Stimulated activated naive B cell treated with anti-CD40 and anti-IgM and Interleukin-4, amounts not matched to agents 10 μg/mL and 1 μg/mL and 100 μg/mL, for 72 hours (primary cell): Measurements from ENCODE around the gene RACGAP1.

Experiments used
- ATAC-seq, 2 donors: fragments of 150-1000 bp; cut with Tn5 transposase; replicated peaks; 2 replicates each; pipeline ENCODE4 v1.10.0; 2021; ENCODE audit warnings: moderate library complexity in 1 of 2
- DNase-seq: peaks from one replicate; pipeline ENCODE4 v3.0.0; 2021
- H3K27ac Mint-ChIP-seq: one replicate; pipeline ENCODE4 v1.8.0; 2022; ENCODE audit warnings: mild to moderate bottlenecking, mixed read lengths
- H3K27me3 Mint-ChIP-seq, 2 donors: one replicate each; pipeline ENCODE4 v1.8.0; 2022; ENCODE audit warnings: mixed read lengths in 2 of 2
- H3K36me3 Mint-ChIP-seq, 2 donors: one replicate each; pipeline ENCODE4 v1.8.0; 2022; ENCODE audit warnings: mixed read lengths in 2 of 2, mild to moderate bottlenecking in 1 of 2
- H3K4me1 Mint-ChIP-seq, 2 donors: one replicate each; pipeline ENCODE4 v1.8.0; 2022; ENCODE audit warnings: mixed read lengths in 2 of 2, mild to moderate bottlenecking in 1 of 2
- H3K4me3 Mint-ChIP-seq, 2 donors: one replicate each; pipeline ENCODE4 v1.8.0; 2022; ENCODE audit warnings: mild to moderate bottlenecking in 2 of 2, mixed read lengths in 2 of 2, moderate library complexity in 1 of 2
- H3K9me3 Mint-ChIP-seq, 2 donors: one replicate each; pipeline ENCODE4 v1.8.0; 2022; ENCODE audit warnings: mixed read lengths in 2 of 2, mild to moderate bottlenecking in 1 of 2

Gene RACGAP1

GRCh38 chr12:50060120-50060468, 34.8 kb upstream of the RACGAP1 start:
- H3K4me3 Mint-ChIP-seq = no peak overlapping the region
- H3K4me1 Mint-ChIP-seq = peaks cover 19 to 21% of the 10 kb centered on the region in 2 donors
- peaks cover 69 to 75% of the 10 kb centered on the region in 2 donors for H3K27me3 Mint-ChIP-seq

GRCh38 chr12:50059440-50060119, 34.3 kb upstream of the RACGAP1 start:
- Mint-ChIP-seq H3K27me3 (peaks cover 69 to 74% of the 10 kb centered on the region in 2 donors), H3K4me1 (peaks cover 19 to 21% of the 10 kb centered on the region in 2 donors), H3K9me3 (no peaks in the 10 kb centered on the region), H3K27ac (no peak overlapping the region), H3K36me3 (no peaks in the 10 kb centered on the region), H3K4me3 (no peak overlapping the region)
- no peak for DNase-seq
- ATAC-seq = peak in 1 of 2 donors; percentile 12

More at GRCh38 chr12:50060120-50060468, 34.8 kb upstream of the RACGAP1 start:
- Mint-ChIP-seq H3K36me3 (no peaks in the 10 kb centered on the region), H3K9me3 (no peaks in the 10 kb centered on the region), H3K27ac (no peak overlapping the region)
- DNase-seq = no peak
- ATAC-seq = no peak

GRCh38 chr12:50058743-50059312, 33.5 kb upstream of the RACGAP1 start:
- Mint-ChIP-seq H3K4me3 (no peak overlapping the region), H3K4me1 (peaks cover 19 to 21% of the 10 kb centered on the region in 2 donors), H3K27me3 (peaks cover 69% of the 10 kb centered on the region in 2 donors), H3K9me3 (no peaks in the 10 kb centered on the region), H3K36me3 (no peaks in the 10 kb centered on the region), H3K27ac (no peak overlapping the region)
- no peak for ATAC-seq
- no peak for DNase-seq

GRCh38 chr12:50057896-50058670, 32.8 kb upstream of the RACGAP1 start:
- ATAC-seq (no peak), DNase-seq (no peak)
- Mint-ChIP-seq H3K9me3 (no peaks in the 10 kb centered on the region), H3K4me3 (peak overlapping the region; percentile 57 to 68), H3K27me3 (peaks cover 64 to 67% of the 10 kb centered on the region in 2 donors), H3K4me1 (peaks cover 19 to 23% of the 10 kb centered on the region in 2 donors), H3K27ac (no peak overlapping the region), H3K36me3 (no peaks in the 10 kb centered on the region)

- Mint-ChIP-seq H3K4me1 (peaks cover 19 to 23% of the 10 kb centered on the region in 2 donors), H3K27me3 (peaks cover 65 to 71% of the 10 kb centered on the region in 2 donors), H3K9me3 (no peaks in the 10 kb centered on the region), H3K27ac (peak within 1 kb of the TSS; percentile 63), H3K36me3 (no peaks in the 10 kb centered on the region), H3K4me3 (peak within 1 kb of the TSS; percentile 88 to 90)
- ATAC-seq = peak; percentile 67 to 71
- DNase-seq = no peak
These were observed 31.9 kb upstream of the RACGAP1 start, which contains the start of gene ASIC1 for GRCh38 chr12:50057000-50057841. Gene ASIC1 (plus strand): TSS chr12:50057596. CDS start chr12:50058767, 1,171 bp downstream.

GRCh38 chr12:50056639-50056976, 31.3 kb upstream of the RACGAP1 start:
- DNase-seq (no peak), ATAC-seq (peak in 1 of 2 donors; percentile 0)
- H3K4me1 Mint-ChIP-seq = peaks cover 19 to 23% of the 10 kb centered on the region in 2 donors
- H3K9me3 Mint-ChIP-seq = no peaks in the 10 kb centered on the region
- no peaks in the 10 kb centered on the region for H3K36me3 Mint-ChIP-seq
- no peak overlapping the region for H3K27ac Mint-ChIP-seq
- H3K27me3 Mint-ChIP-seq = peaks cover 66 to 72% of the 10 kb centered on the region in 2 donors
- H3K4me3 Mint-ChIP-seq = peak overlapping the region; percentile 88 to 90

- Mint-ChIP-seq H3K36me3 (no peaks in the 10 kb centered on the region), H3K4me1 (peaks cover 19 to 23% of the 10 kb centered on the region in 2 donors), H3K4me3 (peak overlapping the region; percentile 17 to 51), H3K27ac (no peak overlapping the region), H3K9me3 (no peaks in the 10 kb centered on the region), H3K27me3 (peaks cover 66 to 72% of the 10 kb centered on the region in 2 donors)
- ATAC-seq (peak; percentile 58 to 66), DNase-seq (no peak)
These were observed 30.7 kb upstream of the RACGAP1 start for GRCh38 chr12:50055831-50056638.

GRCh38 chr12:50053583-50053982, 28.3 kb upstream of the RACGAP1 start:
- DNase-seq (no peak), ATAC-seq (no peak)
- no peaks in the 10 kb centered on the region for H3K36me3 Mint-ChIP-seq
- H3K4me3 Mint-ChIP-seq = no peak overlapping the region
- peaks cover 56 to 73% of the 10 kb centered on the region in 2 donors for H3K27me3 Mint-ChIP-seq
- H3K4me1 Mint-ChIP-seq = peaks cover 19 to 20% of the 10 kb centered on the region in 2 donors
- no peaks in the 10 kb centered on the region for H3K9me3 Mint-ChIP-seq
- H3K27ac Mint-ChIP-seq = no peak overlapping the region

GRCh38 chr12:50052964-50053363, 27.7 kb upstream of the RACGAP1 start:
- DNase-seq (no peak), ATAC-seq (no peak)
- Mint-ChIP-seq H3K27me3 (peaks cover 50 to 68% of the 10 kb centered on the region in 2 donors), H3K4me1 (peaks cover 19 to 20% of the 10 kb centered on the region in 2 donors), H3K27ac (no peak overlapping the region), H3K9me3 (no peaks in the 10 kb centered on the region), H3K36me3 (no peaks in the 10 kb centered on the region), H3K4me3 (no peak overlapping the region)

GRCh38 chr12:50052544-50052943, 27.2 kb upstream of the RACGAP1 start:
- Mint-ChIP-seq H3K9me3 (no peaks in the 10 kb centered on the region), H3K36me3 (no peaks in the 10 kb centered on the region), H3K27me3 (peaks cover 49 to 67% of the 10 kb centered on the region in 2 donors), H3K27ac (no peak overlapping the region), H3K4me3 (no peak overlapping the region), H3K4me1 (peaks cover 19 to 20% of the 10 kb centered on the region in 2 donors)
- DNase-seq (no peak), ATAC-seq (no peak)

GRCh38 chr12:50051101-50051806, 26.0 kb upstream of the RACGAP1 start:
- peaks cover 8 to 12% of the 10 kb centered on the region in 2 donors for H3K4me1 Mint-ChIP-seq
- no peak for ATAC-seq
- no peak overlapping the region for H3K27ac Mint-ChIP-seq
- no peak overlapping the region for H3K4me3 Mint-ChIP-seq
- peaks cover 38 to 55% of the 10 kb centered on the region in 2 donors for H3K27me3 Mint-ChIP-seq
- no peaks in the 10 kb centered on the region for H3K9me3 Mint-ChIP-seq
- H3K36me3 Mint-ChIP-seq = no peaks in the 10 kb centered on the region
- DNase-seq = no peak

GRCh38 chr12:50050410-50051098, 25.3 kb upstream of the RACGAP1 start:
- peak overlapping the region; percentile 10 to 57 for H3K4me3 Mint-ChIP-seq
- no peak for DNase-seq
- no peak overlapping the region for H3K27ac Mint-ChIP-seq
- peaks cover 1 to 5% of the 10 kb centered on the region in 2 donors for H3K4me1 Mint-ChIP-seq
- no peaks in the 10 kb centered on the region for H3K9me3 Mint-ChIP-seq
- H3K36me3 Mint-ChIP-seq = no peaks in the 10 kb centered on the region
- ATAC-seq = peak; percentile 27 to 31
- peaks cover 31 to 48% of the 10 kb centered on the region in 2 donors for H3K27me3 Mint-ChIP-seq
